HS-5 (cell line): ENCODE data around the gene EDNRB.
"Not testable (repeated sequence)": the region's sequence is repeated elsewhere in the genome, so short reads cannot be mapped to it uniquely, and the experiment has no call there.

Experiments used
- DNase-seq: peaks from one replicate; pipeline ENCODE4 v3.0.0-alpha.2; 2012; ENCODE audit warnings: low read depth

The EDNRB gene

GRCh38 chr13:77918391-77919245, at the start of gene EDNRB:
Gene EDNRB (minus strand): TSS chr13:77918831. CDS start chr13:77918573, 258 bp downstream.
- DNase-seq = no peak

DNA sequence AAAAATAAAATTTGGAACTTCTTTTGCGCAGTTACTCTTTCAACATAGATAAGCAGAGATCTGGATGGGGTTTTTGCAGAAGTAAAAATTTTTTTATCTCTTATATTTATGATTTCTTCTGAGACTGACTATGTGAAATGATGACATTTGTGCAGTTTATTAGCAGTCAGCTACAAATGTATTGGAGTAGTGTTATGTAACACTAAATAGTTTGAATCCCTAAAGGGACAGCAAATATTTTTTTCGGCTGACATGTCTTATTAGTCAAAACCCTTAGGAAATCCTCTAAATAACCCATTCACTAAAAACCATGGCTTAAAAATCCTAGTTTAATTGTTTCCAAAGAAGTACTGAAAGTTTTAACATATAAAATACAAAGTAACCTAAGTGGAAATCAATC, 48.0 kb upstream of the EDNRB start:
- no peak for DNase-seq

- DNase-seq = no peak
Measured at GRCh38 chr13:77952737-77953136, 34.1 kb upstream of the EDNRB start.

DNA sequence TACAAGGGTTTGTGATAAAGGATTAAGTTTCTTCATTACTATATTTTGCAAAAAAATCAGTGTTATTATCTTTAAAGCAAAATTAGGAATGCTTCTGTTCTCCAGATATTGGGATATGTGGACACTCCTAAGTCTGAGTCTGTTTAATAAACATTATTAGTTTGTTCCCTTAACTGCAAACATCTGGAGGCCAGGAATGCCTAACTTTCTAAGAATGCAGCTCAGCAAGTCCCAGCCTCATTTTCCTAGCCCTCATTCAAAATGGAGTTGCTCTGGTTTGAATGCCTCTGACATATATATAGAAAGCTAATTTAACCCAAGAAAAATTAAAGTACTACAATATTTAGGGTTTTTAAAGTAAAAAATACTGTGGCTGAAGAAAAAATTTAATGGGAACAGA, 33.6 kb upstream of the EDNRB start:
- no peak for DNase-seq

GRCh38 chr13:77946522-77946921, 27.9 kb upstream of the EDNRB start:
- no peak for DNase-seq

DNA sequence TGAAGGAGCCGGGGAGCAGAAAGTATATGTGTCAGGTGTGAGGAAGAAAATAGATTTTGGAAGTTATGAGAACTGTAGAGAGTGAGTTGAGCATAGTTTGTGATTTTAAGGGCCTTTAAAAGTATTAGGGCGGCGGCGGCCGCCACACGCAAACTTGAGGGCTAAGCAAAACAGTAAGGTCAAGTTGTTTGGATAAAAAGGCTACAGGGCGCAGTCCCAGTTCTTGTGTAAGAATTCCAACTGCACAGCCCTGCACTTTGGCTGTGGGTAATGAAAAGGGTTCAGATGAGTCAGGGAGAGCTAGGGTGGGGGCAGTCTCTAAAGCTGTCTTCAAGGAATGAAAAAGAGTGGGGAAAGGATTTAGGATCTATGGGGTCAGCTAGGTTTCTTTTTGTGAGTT, 16.4 kb upstream of the EDNRB start:
- DNase-seq = not testable (repeated sequence)

DNA sequence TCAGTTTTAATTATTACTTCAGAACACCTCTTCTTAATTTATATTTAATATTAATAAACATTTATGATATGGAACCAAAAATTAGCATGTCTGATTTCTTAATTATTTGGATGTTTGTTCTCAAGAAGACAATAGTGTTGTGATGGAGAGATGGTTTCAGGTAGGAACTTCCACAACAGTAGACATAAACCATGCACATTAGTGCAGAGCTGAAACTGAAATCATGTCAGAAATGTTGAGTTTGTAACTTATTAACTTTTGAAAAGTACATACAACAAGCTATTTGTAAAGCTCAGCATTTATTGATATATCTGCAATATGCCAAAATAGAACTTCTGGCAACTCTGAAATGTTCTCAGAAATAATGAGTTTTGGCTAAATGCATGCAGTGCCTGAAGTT, 11.8 kb upstream of the EDNRB start:
- no peak for DNase-seq

GRCh38 chr13:77928909-77929308, 10.3 kb upstream of the EDNRB start:
- DNase-seq = no peak

DNA sequence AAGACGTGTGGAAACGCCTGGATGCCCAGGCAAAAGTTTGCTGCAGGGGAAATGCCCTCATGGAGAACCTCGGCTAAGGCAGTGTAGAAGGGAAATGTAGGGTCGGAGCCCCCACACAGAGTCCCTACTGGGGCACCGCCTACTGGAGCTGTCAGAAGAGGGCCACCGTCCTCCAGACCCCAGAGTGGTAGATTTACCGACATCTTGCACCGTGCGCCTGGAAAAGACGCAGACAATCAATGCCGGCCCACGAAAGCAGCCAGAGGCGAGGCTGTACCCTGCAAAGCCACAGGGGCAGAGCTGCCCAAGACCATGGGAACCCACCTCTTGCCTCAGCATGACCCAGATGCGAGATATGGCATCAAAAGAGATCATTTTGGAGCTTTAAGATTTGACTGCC, 7.0 kb upstream of the EDNRB start:
- no peak for DNase-seq

DNA sequence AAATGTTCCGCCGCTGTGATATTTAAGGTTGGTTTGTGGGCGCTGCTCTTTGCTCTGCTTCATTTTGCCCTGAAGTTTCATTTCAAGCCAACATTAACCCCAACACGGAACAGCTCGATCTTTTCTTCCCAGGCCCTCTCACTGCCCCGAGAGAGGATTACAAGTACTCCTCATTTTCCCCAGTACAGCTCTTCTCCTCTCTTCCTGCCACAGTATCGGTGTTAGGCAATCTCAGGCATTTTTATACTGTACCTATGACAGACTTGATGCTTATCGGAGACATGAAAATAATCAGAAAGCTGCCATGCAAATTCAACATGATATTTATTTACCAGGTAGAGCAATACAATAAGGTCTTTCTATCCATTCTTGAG, 1.3 kb upstream of the EDNRB start:
- no peak for DNase-seq

DNA sequence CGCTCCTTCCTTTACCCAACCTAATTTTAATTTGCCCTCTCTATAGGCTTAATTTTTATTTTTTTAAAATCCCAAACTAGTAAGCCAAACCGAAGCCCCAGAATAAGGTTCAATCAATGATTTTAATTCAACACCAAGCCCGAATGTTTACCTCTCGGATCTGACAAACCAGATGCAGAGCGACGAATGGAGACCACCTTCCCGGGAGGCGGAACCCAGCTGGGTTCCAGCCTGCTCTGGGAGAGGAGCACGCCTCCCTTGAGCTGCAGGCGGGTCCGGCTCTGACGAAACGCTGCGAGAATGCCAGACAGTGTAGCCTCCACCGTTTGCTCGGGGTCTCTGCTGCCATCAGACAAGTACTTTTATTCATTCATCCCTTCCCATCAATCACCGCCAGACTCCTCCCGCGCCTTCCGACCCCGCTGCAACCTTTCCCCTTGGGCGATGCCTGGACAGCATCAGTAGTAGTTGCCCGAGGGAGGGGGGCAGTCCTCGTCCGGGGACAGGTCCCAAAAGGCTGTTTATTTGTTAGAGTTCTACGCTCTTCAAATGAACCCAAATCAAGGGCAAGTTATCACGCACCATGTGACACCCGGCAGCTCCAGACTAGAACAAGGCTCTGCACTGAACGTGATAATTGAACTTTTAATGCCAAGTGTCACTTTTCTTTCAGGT, 752 bp upstream of the EDNRB start:
- no peak for DNase-seq

DNA sequence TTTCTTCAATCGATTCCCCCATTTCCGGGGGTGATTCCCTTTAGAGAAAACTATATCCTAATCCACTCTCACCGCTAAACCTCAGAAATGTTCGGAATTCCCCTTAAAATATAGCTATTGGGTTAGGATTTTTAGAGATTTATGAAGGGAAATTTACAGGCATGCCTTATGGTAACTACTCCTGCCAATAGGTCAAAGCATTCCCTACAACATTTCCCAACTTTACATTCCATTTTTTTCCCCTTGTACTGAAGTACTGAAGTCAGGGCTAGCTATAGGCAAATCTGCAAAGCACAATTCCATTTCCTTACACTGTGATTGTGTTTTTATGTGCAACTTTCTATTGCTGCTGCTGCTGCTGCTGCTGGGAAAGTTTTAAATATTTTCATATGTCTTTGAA, 2.1 kb downstream of the EDNRB start:
- no peak for DNase-seq

- no peak for DNase-seq
Measured at GRCh38 chr13:77915686-77916085, 2.9 kb downstream of the EDNRB start.

DNA sequence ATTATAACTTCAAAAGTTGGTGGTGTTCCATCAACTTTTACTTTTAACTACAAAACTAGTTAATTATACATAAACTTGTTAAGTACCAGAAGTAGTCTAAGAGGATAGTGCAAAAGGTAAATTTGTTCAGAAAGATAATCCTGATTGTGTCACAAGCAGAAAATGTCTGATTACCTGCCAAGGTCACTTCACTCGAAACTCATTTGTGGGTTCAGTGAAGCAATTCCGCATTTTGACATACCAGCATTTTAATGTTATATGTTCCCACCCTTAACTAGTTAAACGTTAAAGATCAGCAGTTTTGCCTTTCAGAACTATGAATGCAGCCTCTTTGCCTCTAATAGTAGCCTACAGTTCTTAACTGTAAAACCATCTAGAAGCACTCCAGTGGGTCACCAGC, 5.6 kb downstream of the EDNRB start:
- DNase-seq = no peak

DNA sequence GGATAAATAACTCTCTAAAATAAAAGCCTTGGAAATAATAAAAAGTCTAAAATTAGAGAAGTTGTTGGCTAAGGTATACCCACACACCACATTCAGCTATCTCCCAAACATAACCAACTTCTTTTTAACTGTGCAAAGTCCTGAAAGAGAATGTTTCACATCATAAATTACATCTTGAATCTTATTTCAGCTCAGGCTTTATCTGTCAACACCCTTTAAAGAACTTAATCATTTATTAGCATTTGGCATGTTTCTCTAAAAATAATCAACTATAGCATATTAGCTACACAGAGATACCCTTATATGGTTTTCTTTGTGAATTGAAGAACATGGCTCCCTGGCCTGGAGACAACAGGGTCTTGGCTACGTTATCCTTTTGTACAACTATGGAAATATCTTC, 6.9 kb downstream of the EDNRB start:
- DNase-seq = no peak

DNA sequence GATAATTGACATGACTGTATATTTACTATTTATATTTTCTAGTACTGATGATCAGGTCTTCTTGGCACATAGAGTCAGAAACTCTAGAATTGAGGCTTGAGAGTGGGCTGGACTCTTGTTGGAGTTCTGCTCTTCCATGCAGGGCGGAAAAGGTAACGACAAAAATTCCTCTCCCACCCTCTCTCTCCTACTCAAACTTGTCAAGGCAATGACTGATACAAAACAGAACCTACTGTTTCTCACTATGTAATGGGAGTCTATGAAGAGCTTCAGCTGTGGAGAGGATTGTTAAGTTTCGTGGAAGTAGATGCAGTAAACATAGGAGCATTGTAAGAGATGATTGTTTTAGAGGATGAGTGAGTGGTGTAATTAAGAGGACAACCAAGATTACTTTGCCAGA, 8.8 kb downstream of the EDNRB start:
- DNase-seq = no peak

- no peak for DNase-seq
Measured at GRCh38 chr13:77908531-77908930, 10.1 kb downstream of the EDNRB start.

GRCh38 chr13:77907666-77908341, 10.8 kb downstream of the EDNRB start:
- DNase-seq = no peak

DNA sequence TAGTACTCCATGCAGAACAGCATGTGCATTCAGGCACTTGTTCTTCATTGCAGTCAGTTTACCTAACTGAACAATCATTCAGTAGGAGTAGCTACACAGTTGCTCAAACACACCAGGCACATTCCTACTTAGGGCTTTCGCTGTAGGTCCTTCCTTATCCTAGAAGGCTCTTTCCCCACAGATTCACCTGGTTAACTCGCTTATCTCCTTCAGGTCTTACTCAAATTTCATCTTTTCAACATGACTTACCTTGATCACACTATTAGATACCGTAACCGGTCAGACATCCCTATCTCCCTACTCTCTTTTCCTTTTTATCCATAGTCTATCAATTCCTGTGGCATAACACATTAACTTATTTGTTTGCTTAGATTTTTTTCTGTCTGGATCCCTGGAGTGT, 14.6 kb downstream of the EDNRB start:
- no peak for DNase-seq

DNA sequence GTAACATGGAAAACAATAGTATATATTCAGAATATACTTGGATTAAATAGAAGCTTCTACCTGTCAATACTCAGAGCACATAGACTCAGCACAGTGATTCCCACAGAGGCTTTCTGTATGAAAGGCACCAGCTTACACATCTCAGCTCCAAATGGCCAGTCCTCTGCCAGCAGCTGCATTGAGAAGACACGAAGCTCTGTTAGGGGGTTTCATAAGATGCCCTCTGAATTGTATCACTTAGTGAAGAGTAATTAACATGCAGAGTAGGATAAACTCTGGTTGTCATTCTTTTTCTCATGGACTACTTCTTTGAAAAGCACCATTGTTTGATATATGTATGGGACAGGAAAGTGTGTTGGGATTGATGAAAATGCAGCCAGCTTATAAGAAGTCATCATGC, 15.2 kb downstream of the EDNRB start:
- no peak for DNase-seq

GRCh38 chr13:77902319-77902963, 16.2 kb downstream of the EDNRB start:
- no peak for DNase-seq

GRCh38 chr13:77898097-77898496, 20.5 kb downstream of the EDNRB start:
- DNase-seq = no peak

- no peak for DNase-seq
Measured at GRCh38 chr13:77896977-77897376, 21.7 kb downstream of the EDNRB start.
